ENCODE measurements around the gene GNAQ.

Gene GNAQ

GRCh38 chr9:77851882-77852595, 179.6 kb downstream of the GNAQ start:
- no peaks in the 10 kb centered on the region for H3K36me3 Mint-ChIP-seq (ENCODE audit: low read depth)
- no peaks in the 10 kb centered on the region for H3K27me3 Mint-ChIP-seq
- no peak overlapping the region for H3K4me3 Mint-ChIP-seq
- ATAC-seq (no peak), DNase-seq (no peak)
- no peaks in the 10 kb centered on the region for H3K9me3 Mint-ChIP-seq
- peaks cover 23% of the 10 kb centered on the region for H3K4me1 Mint-ChIP-seq
- H3K27ac Mint-ChIP-seq = no peak overlapping the region

DNA sequence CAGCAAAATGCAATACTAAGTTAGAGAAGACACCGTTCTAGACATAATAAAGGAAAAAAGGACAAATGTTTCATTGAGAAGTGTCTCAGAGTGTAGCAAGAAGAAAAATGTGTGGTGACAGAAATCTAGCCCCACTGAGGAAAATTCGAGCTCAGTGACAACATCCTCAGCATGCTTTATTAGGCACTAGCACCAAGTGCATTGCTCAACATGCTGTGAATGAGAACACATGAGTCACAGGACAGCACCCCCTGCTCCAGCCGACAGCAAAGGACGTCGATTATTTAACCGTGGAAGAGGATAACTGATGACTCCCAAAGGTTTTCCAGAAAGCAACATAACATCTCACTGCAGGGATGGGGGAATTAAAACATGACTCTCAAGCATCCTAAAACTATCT, 182.7 kb downstream of the GNAQ start:
- H3K4me3 Mint-ChIP-seq = no peak overlapping the region
- peaks cover 21% of the 10 kb centered on the region for H3K4me1 Mint-ChIP-seq
- H3K36me3 Mint-ChIP-seq (ENCODE audit: low read depth) = no peaks in the 10 kb centered on the region
- no peaks in the 10 kb centered on the region for H3K27me3 Mint-ChIP-seq
- H3K9me3 Mint-ChIP-seq = no peaks in the 10 kb centered on the region
- DNase-seq (no peak), ATAC-seq (no peak)
- peak overlapping the region; percentile 50 for H3K27ac Mint-ChIP-seq

GRCh38 chr9:77848404-77848803, 183.2 kb downstream of the GNAQ start:
- H3K9me3 Mint-ChIP-seq = no peaks in the 10 kb centered on the region
- ATAC-seq = no peak
- H3K27ac Mint-ChIP-seq = peak overlapping the region; percentile 50
- peaks cover 21% of the 10 kb centered on the region for H3K4me1 Mint-ChIP-seq
- no peaks in the 10 kb centered on the region for H3K36me3 Mint-ChIP-seq (ENCODE audit: low read depth)
- H3K4me3 Mint-ChIP-seq = no peak overlapping the region
- H3K27me3 Mint-ChIP-seq = no peaks in the 10 kb centered on the region
- DNase-seq = no peak

GRCh38 chr9:77847626-77848025, 184.0 kb downstream of the GNAQ start:
- no peak for DNase-seq
- no peak overlapping the region for H3K4me3 Mint-ChIP-seq
- no peaks in the 10 kb centered on the region for H3K27me3 Mint-ChIP-seq
- no peaks in the 10 kb centered on the region for H3K36me3 Mint-ChIP-seq (ENCODE audit: low read depth)
- H3K27ac Mint-ChIP-seq = no peak overlapping the region
- H3K9me3 Mint-ChIP-seq = no peaks in the 10 kb centered on the region
- H3K4me1 Mint-ChIP-seq = peaks cover 21% of the 10 kb centered on the region
- ATAC-seq = peak; percentile 44

- DNase-seq = no peak
- Mint-ChIP-seq H3K4me1 (peaks cover 24% of the 10 kb centered on the region), H3K36me3 (ENCODE audit: low read depth) (no peaks in the 10 kb centered on the region), H3K27ac (no peak overlapping the region), H3K4me3 (no peak overlapping the region), H3K9me3 (no peaks in the 10 kb centered on the region), H3K27me3 (no peaks in the 10 kb centered on the region)
- ATAC-seq = peak; percentile 26
These were observed 184.5 kb downstream of the GNAQ start for GRCh38 chr9:77847059-77847499.

- Mint-ChIP-seq H3K4me3 (no peak overlapping the region), H3K4me1 (peaks cover 34% of the 10 kb centered on the region), H3K36me3 (ENCODE audit: low read depth) (no peaks in the 10 kb centered on the region), H3K9me3 (no peaks in the 10 kb centered on the region), H3K27ac (no peak overlapping the region), H3K27me3 (no peaks in the 10 kb centered on the region)
- no peak for DNase-seq
- ATAC-seq = no peak
These were observed 187.2 kb downstream of the GNAQ start for GRCh38 chr9:77844415-77844814.

- no peak for ATAC-seq
- Mint-ChIP-seq H3K4me3 (no peak overlapping the region), H3K27ac (no peak overlapping the region), H3K27me3 (no peaks in the 10 kb centered on the region), H3K4me1 (peaks cover 32% of the 10 kb centered on the region), H3K9me3 (no peaks in the 10 kb centered on the region), H3K36me3 (ENCODE audit: low read depth) (no peaks in the 10 kb centered on the region)
- no peak for DNase-seq
These were observed 187.8 kb downstream of the GNAQ start for GRCh38 chr9:77843871-77844155.

DNA sequence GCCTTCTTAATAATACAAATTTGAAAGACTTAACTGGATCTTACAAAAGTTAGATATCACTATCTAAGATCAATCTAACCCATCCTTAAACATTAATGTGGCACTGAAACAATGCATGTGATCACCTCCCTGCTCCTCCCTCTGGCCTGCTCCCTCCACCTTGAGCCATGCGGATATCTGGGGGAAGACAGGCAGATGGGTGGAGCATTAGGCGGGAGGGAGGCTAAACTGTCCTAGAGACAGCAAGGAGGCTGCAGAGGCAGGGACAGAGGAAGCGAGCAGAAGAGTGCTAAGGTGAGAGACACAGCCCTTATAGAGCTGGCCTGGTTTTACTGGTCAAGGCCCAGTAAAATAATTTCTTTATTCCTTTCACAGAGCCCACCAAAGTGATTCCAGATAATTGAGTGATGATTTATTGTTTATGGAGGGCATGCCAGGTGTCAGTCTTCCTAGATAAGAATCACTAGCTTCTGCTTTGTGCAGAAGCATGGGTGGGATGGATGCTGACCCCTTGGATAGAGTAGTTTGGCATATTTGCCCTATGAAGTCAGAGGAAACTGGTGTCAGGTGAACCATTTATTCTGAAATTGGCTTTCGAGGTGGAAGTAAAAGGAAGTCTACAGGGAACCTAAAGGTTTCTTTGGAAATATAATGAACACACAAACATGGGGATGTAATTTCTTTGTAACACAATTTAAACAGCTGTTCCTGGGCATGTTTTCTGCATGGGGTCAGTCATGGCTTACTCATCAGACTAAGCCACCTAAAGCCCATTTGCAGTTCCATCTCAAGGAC, 188.3 kb downstream of the GNAQ start:
- DNase-seq (no peak), ATAC-seq (no peak)
- no peaks in the 10 kb centered on the region for H3K36me3 Mint-ChIP-seq (ENCODE audit: low read depth)
- no peak overlapping the region for H3K27ac Mint-ChIP-seq
- peaks cover 28% of the 10 kb centered on the region for H3K4me1 Mint-ChIP-seq
- H3K9me3 Mint-ChIP-seq = no peaks in the 10 kb centered on the region
- no peaks in the 10 kb centered on the region for H3K27me3 Mint-ChIP-seq
- no peak overlapping the region for H3K4me3 Mint-ChIP-seq

- no peaks in the 10 kb centered on the region for H3K36me3 Mint-ChIP-seq (ENCODE audit: low read depth)
- peak; percentile 54 for ATAC-seq
- no peak overlapping the region for H3K27ac Mint-ChIP-seq
- H3K4me1 Mint-ChIP-seq = peaks cover 17% of the 10 kb centered on the region
- H3K27me3 Mint-ChIP-seq = no peaks in the 10 kb centered on the region
- H3K9me3 Mint-ChIP-seq = no peaks in the 10 kb centered on the region
- DNase-seq = no peak
- no peak overlapping the region for H3K4me3 Mint-ChIP-seq
These were observed 189.7 kb downstream of the GNAQ start for GRCh38 chr9:77841739-77842386.

- ATAC-seq = no peak
- no peaks in the 10 kb centered on the region for H3K36me3 Mint-ChIP-seq (ENCODE audit: low read depth)
These were observed 192.0 kb downstream of the GNAQ start for GRCh38 chr9:77839459-77840140.

DNA sequence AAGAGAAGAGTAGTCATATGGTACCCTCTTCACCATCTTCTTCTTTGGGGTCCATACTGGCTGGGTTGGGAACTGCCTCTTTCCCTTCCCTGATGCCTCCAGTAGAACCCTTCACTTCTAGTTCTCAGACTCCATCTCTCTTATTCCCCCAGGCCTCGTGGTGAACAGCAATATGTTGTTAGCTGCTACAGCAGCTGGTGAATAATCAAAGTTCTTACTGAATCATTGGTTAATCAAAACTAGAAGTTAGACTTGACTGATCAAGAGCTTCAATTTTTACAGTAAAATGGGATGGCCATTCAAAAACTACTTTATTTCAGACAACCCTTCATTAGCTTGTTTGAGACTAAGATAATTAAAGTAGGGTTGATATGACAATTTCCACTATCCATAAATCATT, 192.6 kb downstream of the GNAQ start:
- Mint-ChIP-seq H3K36me3 (ENCODE audit: low read depth) (no peaks in the 10 kb centered on the region), H3K27me3 (no peaks in the 10 kb centered on the region), H3K27ac (no peak overlapping the region), H3K9me3 (no peaks in the 10 kb centered on the region), H3K4me3 (no peak overlapping the region), H3K4me1 (peaks cover 15% of the 10 kb centered on the region)
- DNase-seq (no peak), ATAC-seq (no peak)

More at GRCh38 chr9:77839459-77840140, 192.0 kb downstream of the GNAQ start:
- no peaks in the 10 kb centered on the region for H3K27me3 Mint-ChIP-seq
- H3K4me3 Mint-ChIP-seq = no peak overlapping the region
- H3K9me3 Mint-ChIP-seq = no peaks in the 10 kb centered on the region
- H3K4me1 Mint-ChIP-seq = peaks cover 15% of the 10 kb centered on the region
- DNase-seq = no peak
- H3K27ac Mint-ChIP-seq = no peak overlapping the region

GRCh38 chr9:77834898-77835488, 196.6 kb downstream of the GNAQ start:
- no peak overlapping the region for H3K27ac Mint-ChIP-seq
- DNase-seq (no peak), ATAC-seq (peak; percentile 24)
- no peak overlapping the region for H3K4me3 Mint-ChIP-seq
- H3K9me3 Mint-ChIP-seq = no peaks in the 10 kb centered on the region
- H3K36me3 Mint-ChIP-seq (ENCODE audit: low read depth) = no peaks in the 10 kb centered on the region
- no peaks in the 10 kb centered on the region for H3K27me3 Mint-ChIP-seq
- peaks cover 22% of the 10 kb centered on the region for H3K4me1 Mint-ChIP-seq

DNA sequence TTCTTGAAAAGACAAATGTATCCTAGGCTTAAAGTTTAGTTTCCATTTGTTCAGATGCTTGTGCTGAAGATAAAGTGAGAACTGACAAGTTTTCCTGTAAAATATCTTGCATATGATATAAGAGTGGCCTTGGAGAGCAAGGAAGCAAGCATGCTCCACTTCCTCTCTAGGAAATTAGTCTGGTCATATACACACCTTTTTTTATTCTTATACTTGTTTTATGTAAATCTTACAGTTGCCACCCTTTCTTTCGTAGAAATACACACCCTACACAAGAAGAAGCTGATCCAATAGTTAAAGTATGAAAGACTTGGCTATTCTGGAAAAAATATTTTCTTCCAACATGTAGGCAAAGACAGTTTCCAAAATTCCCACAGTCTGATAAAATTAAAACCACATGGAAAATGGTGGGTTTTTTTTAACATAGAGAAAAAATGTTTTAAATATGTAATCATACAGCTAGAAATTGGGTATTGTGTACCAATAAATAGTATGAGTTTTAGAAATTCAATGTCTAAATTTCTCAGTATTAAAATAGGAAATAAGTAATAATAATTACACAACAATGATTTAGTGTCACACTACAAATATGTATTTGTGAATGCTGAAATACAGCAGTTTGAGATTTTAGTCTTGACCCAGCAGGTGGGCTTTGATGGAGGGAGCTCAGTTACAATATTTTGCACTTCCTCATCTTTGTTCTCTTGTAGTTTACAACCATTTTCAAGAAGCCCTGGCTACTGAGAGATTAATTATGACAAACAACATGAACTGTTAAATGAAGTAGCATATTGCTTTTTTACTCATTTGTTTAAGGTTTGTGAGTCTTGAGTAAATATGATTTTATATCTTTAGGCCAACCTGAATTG, 197.8 kb downstream of the GNAQ start:
- no peaks in the 10 kb centered on the region for H3K27me3 Mint-ChIP-seq
- peaks cover 21% of the 10 kb centered on the region for H3K4me1 Mint-ChIP-seq
- no peak overlapping the region for H3K4me3 Mint-ChIP-seq
- H3K36me3 Mint-ChIP-seq (ENCODE audit: low read depth) = no peaks in the 10 kb centered on the region
- no peaks in the 10 kb centered on the region for H3K9me3 Mint-ChIP-seq
- no peak for DNase-seq
- ATAC-seq = no peak
- H3K27ac Mint-ChIP-seq = no peak overlapping the region

GRCh38 chr9:77832639-77833038, 199.0 kb downstream of the GNAQ start:
- Mint-ChIP-seq H3K27me3 (no peaks in the 10 kb centered on the region), H3K4me1 (peaks cover 29% of the 10 kb centered on the region), H3K27ac (no peak overlapping the region), H3K36me3 (ENCODE audit: low read depth) (no peaks in the 10 kb centered on the region), H3K4me3 (no peak overlapping the region), H3K9me3 (no peaks in the 10 kb centered on the region)
- ATAC-seq = no peak
- no peak for DNase-seq
